Loucy (cell line): ENCODE data around the gene INHA.

Experiments used
- CTCF ChIP-seq: fragments of 200-600 bp; sonication (generic); conservative IDR thresholded peaks from 2 replicates; pipeline ENCODE4 v1.5.1; 2014; ENCODE audit warnings: mild to moderate bottlenecking, antibody characterized with exemption, low read length
- EZH2phosphoT487 ChIP-seq: fragments of 200-600 bp; IDR thresholded peaks from 2 replicates; pipeline ENCODE4 v1.6.1; 2018; ENCODE audit warnings: antibody characterized with exemption, mild to moderate bottlenecking, moderate library complexity, borderline replicate concordance

DNA sequence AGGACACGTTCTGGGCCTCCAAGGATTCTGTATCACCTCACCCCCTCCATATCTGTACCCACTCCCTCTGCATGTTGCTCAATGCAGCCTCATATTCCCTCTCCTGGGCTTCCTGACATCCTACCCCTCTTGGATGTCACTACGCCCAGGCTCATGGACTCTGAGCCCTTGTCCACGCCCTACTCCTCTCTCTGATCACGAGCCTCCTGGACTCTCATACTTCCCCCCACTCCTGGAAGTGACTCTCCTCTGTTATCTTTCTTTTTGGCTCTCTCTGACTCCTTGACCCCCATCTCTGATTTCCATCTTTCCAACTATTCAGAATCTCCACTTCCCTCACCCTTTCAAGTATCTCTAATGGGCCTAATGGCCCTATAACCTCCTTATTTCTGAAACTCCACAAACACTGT is 26.2 kb upstream of the INHA start:
- no peak for TF ChIP-seq CTCF
- TF ChIP-seq EZH2phosphoT487, result no peak
